Bladder microvascular endothelial cell (primary cell): ENCODE measurements around the gene TP63. TPM values are rescaled to one million over a fixed set of nuclear protein-coding genes. Genes with fewer than 3 reads are reported as not detected.

Source experiments
- total RNA-seq: library from RNA; depleted of rRNA; stranded (reverse); fragments of >200 nt; gene quantifications from 2 replicates; pipeline ENCODE4 v1.2.3, GENCODE V29; 2014

TP63 gene
- total RNA-seq = under 0.01 and 0.31 TPM in 2 replicates

GRCh38 chr3:189631373-189631408 is at the start of gene TP63:
Gene TP63, plus strand, starts transcription at chr3:189631389. Its CDS starts 127 bp downstream, at chr3:189631516.

